SK-N-MC (cell line): ENCODE data around the gene CDCA4.

Experiments
- FOXP2 ChIP-seq: optimal IDR thresholded peaks from 2 replicates; pipeline ENCODE3; 2011; ENCODE audit warnings: mild to moderate bottlenecking, moderate library complexity; ENCODE audit not compliant: insufficient read depth; ENCODE audit errors: extremely low read length, control extremely low read depth
- POLR2AphosphoS5 ChIP-seq: IDR thresholded peaks from 2 replicates; pipeline ENCODE4 v1.6.1; 2012; ENCODE audit warnings: mild to moderate bottlenecking, low read depth, low read length, borderline replicate concordance

- TF ChIP-seq POLR2AphosphoS5: no peak
- TF ChIP-seq FOXP2: no peak
These were observed 44.7 kb upstream of the CDCA4 start, which contains the start of gene GPR132 for GRCh38 chr14:105065280-105066228.
